Liver (tissue), 9 donors: Measurements from ENCODE around the gene PCDHGB3. TPM values are rescaled to one million over a fixed set of nuclear protein-coding genes. Genes with fewer than 3 reads are reported as not detected.

Experiments
- DNase-seq: peaks from one replicate; pipeline ENCODE4 v3.0.0-alpha.2; 2017; ENCODE audit warnings: low spot score
- H3K27ac ChIP-seq, 2 donors: one replicate each; pipeline ENCODE4 v1.7.0; 2013; ENCODE audit warnings: inconsistent platforms in 2 of 2, low read length in 2 of 2, control low read depth in 1 of 2, low read depth in 1 of 2, mild to moderate bottlenecking in 1 of 2
- H3K27me3 ChIP-seq, 4 donors: one replicate each; pipeline versions ENCODE4 v1.6.1 to v1.7.0; 2013; ENCODE audit warnings: low read length in 3 of 4, inconsistent platforms in 1 of 4, mild to moderate bottlenecking in 1 of 4, moderate library complexity in 1 of 4; ENCODE audit not compliant: control insufficient read depth in 4 of 4, insufficient read depth in 4 of 4
- H3K36me3 ChIP-seq, 4 donors: one replicate each; pipeline versions ENCODE4 v1.6.1 to v1.7.0; 2013; ENCODE audit warnings: low read length in 3 of 4, mild to moderate bottlenecking in 3 of 4, low read depth in 1 of 4, moderate library complexity in 1 of 4; ENCODE audit not compliant: control insufficient read depth in 4 of 4, insufficient read depth in 3 of 4
- H3K4me1 ChIP-seq, 4 donors: one replicate each; pipeline versions ENCODE4 v1.6.1 to v1.7.0; 2013; ENCODE audit warnings: low read length in 3 of 4, mild to moderate bottlenecking in 3 of 4, moderate library complexity in 1 of 4; ENCODE audit not compliant: control insufficient read depth in 4 of 4, insufficient read depth in 4 of 4
- H3K4me3 ChIP-seq, 3 donors: one replicate each; pipeline versions ENCODE4 v1.6.1 to v1.7.0; 2013; ENCODE audit warnings: low read length in 3 of 3, control low read depth in 1 of 3, low read depth in 1 of 3, mild to moderate bottlenecking in 1 of 3
- H3K9ac ChIP-seq, 2 donors: one replicate each; pipeline ENCODE4 v1.7.0; 2013; ENCODE audit warnings: low read length in 2 of 2, mild to moderate bottlenecking in 2 of 2, moderate library complexity in 2 of 2, control low read depth in 1 of 2, low read depth in 1 of 2
- H3K9me3 ChIP-seq, 4 donors: one replicate each; pipeline versions ENCODE4 v1.6.1 to v1.7.0; 2013; ENCODE audit warnings: low read length in 3 of 4; ENCODE audit not compliant: control insufficient read depth in 4 of 4
- ATF3 ChIP-seq: IDR thresholded peaks from 2 replicates; pipeline ENCODE4 v1.6.1; 2016; ENCODE audit warnings: antibody characterized with exemption
- CTCF ChIP-seq: fragments of 150-350 bp; IDR thresholded peaks from 2 replicates; pipeline ENCODE4 v1.5.1; 2017; ENCODE audit warnings: improper control_type of control experiment, low read depth, low read length; ENCODE audit not compliant: missing input control
- EGR1 ChIP-seq, 2 donors: IDR thresholded peaks; 2 replicates each; pipeline ENCODE4 v1.6.1; 2016 to 2018; ENCODE audit warnings: antibody characterized with exemption in 2 of 2, low read depth in 2 of 2
- FOXA1 ChIP-seq: IDR thresholded peaks from 2 replicates; pipeline ENCODE4 v1.6.1; 2016; ENCODE audit warnings: antibody characterized with exemption
- FOXA2 ChIP-seq: IDR thresholded peaks from 2 replicates; pipeline ENCODE4 v1.6.1; 2016; ENCODE audit warnings: antibody characterized with exemption
- JUND ChIP-seq, 2 donors: IDR thresholded peaks; 2 replicates each; pipeline ENCODE4 v1.6.1; 2016; ENCODE audit warnings: antibody characterized with exemption in 2 of 2
- MAX ChIP-seq: IDR thresholded peaks from 2 replicates; pipeline ENCODE4 v1.6.1; 2016; ENCODE audit warnings: antibody characterized with exemption
- NR2F2 ChIP-seq: IDR thresholded peaks from 2 replicates; pipeline ENCODE4 v1.6.1; 2016; ENCODE audit warnings: antibody characterized with exemption
- RAD21 ChIP-seq, 2 donors: IDR thresholded peaks; 2 replicates each; pipeline ENCODE4 v1.6.1; 2016; ENCODE audit warnings: antibody characterized with exemption in 2 of 2, mild to moderate bottlenecking in 2 of 2
- REST ChIP-seq: IDR thresholded peaks from 2 replicates; pipeline ENCODE4 v1.6.1; 2016; ENCODE audit warnings: antibody characterized with exemption, mild to moderate bottlenecking
- RXRA ChIP-seq, 2 donors: IDR thresholded peaks; 2 replicates each; pipeline ENCODE4 v1.6.1; 2017 to 2018; ENCODE audit warnings: antibody characterized with exemption in 2 of 2, mild to moderate bottlenecking in 1 of 2
- SP1 ChIP-seq: IDR thresholded peaks from 2 replicates; pipeline ENCODE4 v1.6.1; 2018; ENCODE audit warnings: antibody characterized with exemption, mild to moderate bottlenecking
- YY1 ChIP-seq: IDR thresholded peaks from 2 replicates; pipeline ENCODE4 v1.6.1; 2016; ENCODE audit warnings: antibody characterized with exemption, mild to moderate bottlenecking
- WGBS: extraction: QIAGEN DNeasy Blood & Tissue Kit; methylation state at CpG from one replicate; pipeline ENCODE4 v1.1.7; 2013; 5-methylcytosine and 5-hydroxymethylcytosine counted together
- polyA plus RNA-seq, 2 donors: library from polyadenylated mRNA; stranded (reverse) in 1 of 2; unstranded in 1 of 2; fragments of 200-250 nt in 1 of 2; fragments of >200 nt in 1 of 2; fragmentation: Nextera tagmentation in 1 of 2; extraction: Ambion mirVana in 1 of 2; gene quantifications; one replicate each; pipeline versions ENCODE4 v1.2.1 to v1.2.3, GENCODE V29; 2013 to 2015
- total RNA-seq, 2 donors: library from RNA; depleted of rRNA; stranded (reverse); fragments of >200 nt; gene quantifications; one replicate each; pipeline ENCODE4 v1.2.3, GENCODE V29; 2014
- donor health status: healthy.
- donor health status: healthy.
- donor health status: healthy.
- donor health status: healthy.
- donor health status: healthy.

PCDHGB3 gene
- total and polyA plus RNA-seq, 4 donors, result 0.07 to 1.2 (median 0.37) TPM; not detected in 1

- TF ChIP-seq REST, result no peak
These were observed 3.8 kb upstream of the PCDHGB3 start (continued) for GRCh38 chr5:141366016-141366896.

- Histone ChIP-seq H3K27ac (no peak overlapping the region), H3K9ac (no peak overlapping the region), H3K9me3 (peaks cover 35 to 73% (median 53%) of the 10 kb centered on the region in 4 donors), H3K36me3 (no peaks in the 10 kb centered on the region), H3K27me3 (peaks cover 0 to 5% (median 0%) of the 10 kb centered on the region in 4 donors), H3K4me3 (peak overlapping the region in 2 of 3 donors; percentile 44 to 50), H3K4me1 (no peaks in the 10 kb centered on the region)
- WGBS, result 30% methylated on average over 69 of the region's 69 CpGs
- TF ChIP-seq REST (no peak), RAD21 (IDR thresholded peaks at IDR 0.05) (no peak), CTCF (no peak), SP1 (no peak), NR2F2 (no peak), RXRA (IDR thresholded peaks at IDR 0.05) (no peak), MAX (no peak), FOXA1 (no peak), FOXA2 (no peak), YY1 (no peak), ATF3 (no peak), EGR1 (IDR thresholded peaks at IDR 0.05; ENCODE audit: low read depth in 2 of 2) (no peak), JUND (IDR thresholded peaks at IDR 0.05) (no peak)
- DNase-seq, result no peak
These were observed 1.8 kb downstream of the PCDHGB3 start for GRCh38 chr5:141371572-141372475.
